ENCODE measurements around the gene CSRNP3.

Gene CSRNP3

GRCh38 chr2:165544897-165545296 is 75.4 kb downstream of the CSRNP3 start:
- no peak for DNase-seq (ENCODE audit: low spot score)

- no peak for DNase-seq (ENCODE audit: low spot score)
Observed at GRCh38 chr2:165547900-165548299, 78.4 kb downstream of the CSRNP3 start.

GRCh38 chr2:165549619-165550018 is 80.1 kb downstream of the CSRNP3 start:
- no peak for DNase-seq (ENCODE audit: low spot score)

- no peak for DNase-seq (ENCODE audit: low spot score)
Observed at GRCh38 chr2:165558832-165559231, 89.3 kb downstream of the CSRNP3 start.

- DNase-seq (ENCODE audit: low spot score): no peak
Observed at GRCh38 chr2:165560377-165560988, 91.0 kb downstream of the CSRNP3 start.

GRCh38 chr2:165561516-165561915 is 92.0 kb downstream of the CSRNP3 start:
- DNase-seq (ENCODE audit: low spot score): no peak

GRCh38 chr2:165562233-165562632 is 92.7 kb downstream of the CSRNP3 start:
- DNase-seq (ENCODE audit: low spot score): no peak

- no peak for DNase-seq (ENCODE audit: low spot score)
Observed at GRCh38 chr2:165563468-165564225, 94.1 kb downstream of the CSRNP3 start.

GRCh38 chr2:165566008-165566407 is 96.5 kb downstream of the CSRNP3 start:
- DNase-seq (ENCODE audit: low spot score): no peak

GRCh38 chr2:165567273-165567672 is 97.8 kb downstream of the CSRNP3 start:
- DNase-seq (ENCODE audit: low spot score): no peak

- DNase-seq (ENCODE audit: low spot score): no peak
Observed at GRCh38 chr2:165568361-165568760, 98.9 kb downstream of the CSRNP3 start.

GRCh38 chr2:165571477-165571876 is 102.0 kb downstream of the CSRNP3 start:
- no peak for DNase-seq (ENCODE audit: low spot score)

- DNase-seq (ENCODE audit: low spot score): no peak
Observed at GRCh38 chr2:165572151-165572550, 102.7 kb downstream of the CSRNP3 start.

GRCh38 chr2:165573534-165574461 is 104.3 kb downstream of the CSRNP3 start:
- DNase-seq (ENCODE audit: low spot score): no peak

- DNase-seq (ENCODE audit: low spot score): no peak
Observed at GRCh38 chr2:165575044-165575615, 105.6 kb downstream of the CSRNP3 start.

GRCh38 chr2:165576409-165577154 is 107.1 kb downstream of the CSRNP3 start:
- DNase-seq (ENCODE audit: low spot score): no peak

- DNase-seq (ENCODE audit: low spot score): peak; percentile 19
Observed at GRCh38 chr2:165582409-165582808, 112.9 kb downstream of the CSRNP3 start.

- DNase-seq (ENCODE audit: low spot score): no peak
Observed at GRCh38 chr2:165582863-165583506, 113.5 kb downstream of the CSRNP3 start.

GRCh38 chr2:165584126-165584654 is 114.7 kb downstream of the CSRNP3 start:
- no peak for DNase-seq (ENCODE audit: low spot score)

- no peak for DNase-seq (ENCODE audit: low spot score)
Observed at GRCh38 chr2:165586019-165586418, 116.5 kb downstream of the CSRNP3 start.
